ENCODE measurements around the gene TK2. TPM values are rescaled to one million over a fixed set of nuclear protein-coding genes. Genes with fewer than 3 reads are reported as not detected.

The TK2 gene
- total RNA-seq, 2 donors from 2014 or later = 7.9 to 11.5 TPM

DNA sequence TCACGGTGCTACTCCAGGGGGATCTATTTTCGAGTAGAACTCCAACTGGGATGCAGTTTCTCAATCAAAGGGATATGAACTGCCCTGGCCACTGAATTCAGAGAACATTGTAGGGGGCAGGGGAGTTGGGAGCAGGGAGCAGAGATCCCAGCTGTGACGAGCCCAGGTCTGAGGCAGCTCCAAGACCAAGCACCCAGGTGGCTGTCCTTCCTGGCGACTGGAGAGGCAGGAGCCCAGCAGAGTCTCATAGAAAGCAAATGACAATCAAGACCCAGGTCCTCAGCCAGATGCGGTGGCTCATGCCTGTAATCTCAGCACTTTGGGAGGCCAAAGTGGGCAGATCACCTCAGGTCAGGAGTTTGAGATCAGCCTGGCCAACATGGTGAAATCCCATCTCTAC, 60.1 kb downstream of the TK2 start:
- Histone ChIP-seq H3K9ac (ENCODE audit: extremely low read depth, low read length, poor library complexity, severe bottlenecking) (no peak overlapping the region), H3K36me3 (ENCODE audit: control insufficient read depth, insufficient read depth, low read length) (no peaks in the 10 kb centered on the region), H3K27ac (ENCODE audit: low read depth, low read length) (no peak overlapping the region), H3K4me3 (ENCODE audit: low read length) (no peak overlapping the region), H3K27me3 (ENCODE audit: control insufficient read depth, insufficient read depth, low read length, poor library complexity, severe bottlenecking) (no peaks in the 10 kb centered on the region), H3K4me1 (ENCODE audit: control insufficient read depth, insufficient read depth, low read length) (no peaks in the 10 kb centered on the region), H3K9me3 (ENCODE audit: control insufficient read depth, low read length) (peaks cover 4% of the 10 kb centered on the region)
- Mint-ChIP-seq H3K9me3 (peaks cover 5% of the 10 kb centered on the region), H3K27me3 (ENCODE audit: insufficient read depth) (peaks cover 27% of the 10 kb centered on the region), H3K4me1 (peaks cover 6% of the 10 kb centered on the region), H3K27ac (no peak overlapping the region), H3K4me3 (no peak overlapping the region), H3K36me3 (ENCODE audit: low read depth) (no peaks in the 10 kb centered on the region)
- whole genome bisulfite sequencing, 2 experiments (ENCODE audit: insufficient coverage in 1 of 2, insufficient read length in 1 of 2) = 91 to 98% methylated on average over 4 to 5 of the region's 5 CpGs
- peak; percentile 21 for DNase-seq
- TF ChIP-seq, protein P1, sequence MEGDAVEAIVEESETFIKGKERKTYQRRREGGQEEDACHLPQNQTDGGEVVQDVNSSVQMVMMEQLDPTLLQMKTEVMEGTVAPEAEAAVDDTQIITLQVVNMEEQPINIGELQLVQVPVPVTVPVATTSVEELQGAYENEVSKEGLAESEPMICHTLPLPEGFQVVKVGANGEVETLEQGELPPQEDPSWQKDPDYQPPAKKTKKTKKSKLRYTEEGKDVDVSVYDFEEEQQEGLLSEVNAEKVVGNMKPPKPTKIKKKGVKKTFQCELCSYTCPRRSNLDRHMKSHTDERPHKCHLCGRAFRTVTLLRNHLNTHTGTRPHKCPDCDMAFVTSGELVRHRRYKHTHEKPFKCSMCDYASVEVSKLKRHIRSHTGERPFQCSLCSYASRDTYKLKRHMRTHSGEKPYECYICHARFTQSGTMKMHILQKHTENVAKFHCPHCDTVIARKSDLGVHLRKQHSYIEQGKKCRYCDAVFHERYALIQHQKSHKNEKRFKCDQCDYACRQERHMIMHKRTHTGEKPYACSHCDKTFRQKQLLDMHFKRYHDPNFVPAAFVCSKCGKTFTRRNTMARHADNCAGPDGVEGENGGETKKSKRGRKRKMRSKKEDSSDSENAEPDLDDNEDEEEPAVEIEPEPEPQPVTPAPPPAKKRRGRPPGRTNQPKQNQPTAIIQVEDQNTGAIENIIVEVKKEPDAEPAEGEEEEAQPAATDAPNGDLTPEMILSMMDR (conservative IDR thresholded peaks at IDR 0.05) = no peak

DNA sequence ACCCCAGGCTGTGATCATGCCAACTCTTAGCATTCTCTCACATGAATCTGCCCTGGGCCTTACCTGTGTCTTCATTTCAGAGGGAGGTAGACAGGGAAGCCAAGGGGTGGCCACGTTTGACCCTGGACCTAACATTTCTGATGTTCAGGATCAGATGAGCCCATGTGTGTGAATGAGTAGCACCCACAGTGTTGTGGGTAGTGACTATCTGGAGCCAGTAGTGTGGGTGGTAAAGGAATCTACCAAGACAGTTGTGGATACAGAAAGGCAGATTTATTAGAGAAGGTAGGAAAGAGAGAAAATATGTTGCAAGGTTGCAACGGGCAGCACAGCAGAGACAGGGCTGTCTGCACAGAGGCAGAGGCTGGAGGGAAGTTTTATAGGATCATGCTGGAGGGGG, 60.5 kb downstream of the TK2 start:
- H3K27me3 Mint-ChIP-seq (ENCODE audit: insufficient read depth) = peaks cover 24% of the 10 kb centered on the region

DNA sequence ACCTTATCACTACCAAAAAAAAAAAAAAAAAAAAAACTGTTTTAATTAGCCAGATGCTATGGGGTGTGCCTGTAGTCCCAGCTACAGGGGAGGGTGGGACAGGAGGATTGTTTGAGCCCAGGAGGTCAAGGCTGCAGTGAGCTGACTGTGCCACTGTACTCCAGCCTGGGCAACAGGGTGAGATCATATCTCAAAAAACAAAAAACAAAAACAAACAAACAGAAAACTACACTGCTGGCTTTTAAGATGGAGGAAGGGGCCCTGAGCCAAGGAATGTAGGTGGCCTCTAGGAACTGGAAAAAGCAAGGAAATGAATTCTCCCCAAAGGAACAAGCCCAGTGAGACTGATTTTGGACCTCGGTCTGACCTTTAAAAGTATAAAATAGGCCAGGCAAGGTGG, 61.4 kb downstream of the TK2 start:
- Histone ChIP-seq H3K36me3 (ENCODE audit: control insufficient read depth, insufficient read depth, low read length) (no peaks in the 10 kb centered on the region), H3K27me3 (ENCODE audit: control insufficient read depth, insufficient read depth, low read length, poor library complexity, severe bottlenecking) (no peaks in the 10 kb centered on the region), H3K27ac (ENCODE audit: low read depth, low read length) (no peak overlapping the region), H3K4me3 (ENCODE audit: low read length) (no peak overlapping the region), H3K9ac (ENCODE audit: extremely low read depth, low read length, poor library complexity, severe bottlenecking) (no peak overlapping the region), H3K9me3 (ENCODE audit: control insufficient read depth, low read length) (peaks cover 4% of the 10 kb centered on the region), H3K4me1 (ENCODE audit: control insufficient read depth, insufficient read depth, low read length) (no peaks in the 10 kb centered on the region)
- TF ChIP-seq, protein P1 (conservative IDR thresholded peaks at IDR 0.05) = no peak
- H3K4me1 Mint-ChIP-seq = peaks cover 9% of the 10 kb centered on the region
- no peak overlapping the region for H3K4me3 Mint-ChIP-seq
- no peak overlapping the region for H3K27ac Mint-ChIP-seq
- no peaks in the 10 kb centered on the region for H3K36me3 Mint-ChIP-seq (ENCODE audit: low read depth)
- DNase-seq = peak; percentile 13
- H3K27me3 Mint-ChIP-seq (ENCODE audit: insufficient read depth) = peaks cover 21% of the 10 kb centered on the region
- peaks cover 5% of the 10 kb centered on the region for H3K9me3 Mint-ChIP-seq
- 93 to 97% methylated on average over 1 of the region's 1 CpG for WGBS, 2 experiments (ENCODE audit: insufficient coverage in 1 of 2, insufficient read length in 1 of 2)

More for the DNA sequence above, 60.5 kb downstream of the TK2 start:
- no peaks in the 10 kb centered on the region for H3K36me3 ChIP-seq (ENCODE audit: control insufficient read depth, insufficient read depth, low read length)
- H3K27me3 ChIP-seq (ENCODE audit: control insufficient read depth, insufficient read depth, low read length, poor library complexity, severe bottlenecking) = no peaks in the 10 kb centered on the region
- no peak overlapping the region for H3K27ac Mint-ChIP-seq
- H3K9me3 ChIP-seq (ENCODE audit: control insufficient read depth, low read length) = peaks cover 4% of the 10 kb centered on the region
- H3K9ac ChIP-seq (ENCODE audit: extremely low read depth, low read length, poor library complexity, severe bottlenecking) = no peak overlapping the region
- peaks cover 6% of the 10 kb centered on the region for H3K4me1 Mint-ChIP-seq
- 89 to 95% methylated on average over 2 of the region's 2 CpGs for WGBS, 2 experiments (ENCODE audit: insufficient coverage in 1 of 2, insufficient read length in 1 of 2)
- H3K27ac ChIP-seq (ENCODE audit: low read depth, low read length) = no peak overlapping the region
- no peak for DNase-seq
- H3K4me1 ChIP-seq (ENCODE audit: control insufficient read depth, insufficient read depth, low read length) = no peaks in the 10 kb centered on the region
- H3K9me3 Mint-ChIP-seq = peaks cover 5% of the 10 kb centered on the region
- no peaks in the 10 kb centered on the region for H3K36me3 Mint-ChIP-seq (ENCODE audit: low read depth)
- no peak overlapping the region for H3K4me3 Mint-ChIP-seq
- no peak overlapping the region for H3K4me3 ChIP-seq (ENCODE audit: low read length)
- TF ChIP-seq, protein P1 (conservative IDR thresholded peaks at IDR 0.05) = no peak
